Measurements from ENCODE around the gene TP53BP2.
"Not testable (repeated sequence)": the region's sequence is repeated elsewhere in the genome, so short reads cannot be mapped to it uniquely, and the experiment has no call there.

TP53BP2 gene

GRCh38 chr1:223831755-223832636, 13.8 kb downstream of the TP53BP2 start:
- DNase-seq (ENCODE audit: low read depth), result no peak

DNA sequence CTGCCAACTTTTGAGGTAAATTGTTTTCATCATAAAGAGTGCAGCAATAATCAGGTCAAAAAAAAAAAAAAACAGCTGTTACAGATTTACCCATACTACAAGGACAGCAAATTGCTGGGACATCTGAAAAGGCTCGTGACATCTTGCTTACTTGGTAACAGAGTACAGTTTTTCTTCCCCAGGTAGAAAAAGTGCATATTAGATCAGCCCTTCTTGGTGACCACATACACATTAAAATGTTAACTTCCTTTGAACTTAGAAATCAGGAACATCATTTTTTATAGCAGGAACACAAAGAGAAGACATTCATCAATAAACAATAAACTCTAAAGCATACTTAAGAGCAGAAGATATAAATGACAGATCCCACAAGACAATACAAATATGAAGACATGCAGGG, 16.1 kb downstream of the TP53BP2 start:
- no peak for DNase-seq (ENCODE audit: low read depth)

GRCh38 chr1:223828162-223828848, 17.4 kb downstream of the TP53BP2 start:
- DNase-seq (ENCODE audit: low read depth), result no peak

- no peak for DNase-seq (ENCODE audit: low read depth)
These were observed 18.5 kb downstream of the TP53BP2 start for GRCh38 chr1:223827193-223827663.

DNA sequence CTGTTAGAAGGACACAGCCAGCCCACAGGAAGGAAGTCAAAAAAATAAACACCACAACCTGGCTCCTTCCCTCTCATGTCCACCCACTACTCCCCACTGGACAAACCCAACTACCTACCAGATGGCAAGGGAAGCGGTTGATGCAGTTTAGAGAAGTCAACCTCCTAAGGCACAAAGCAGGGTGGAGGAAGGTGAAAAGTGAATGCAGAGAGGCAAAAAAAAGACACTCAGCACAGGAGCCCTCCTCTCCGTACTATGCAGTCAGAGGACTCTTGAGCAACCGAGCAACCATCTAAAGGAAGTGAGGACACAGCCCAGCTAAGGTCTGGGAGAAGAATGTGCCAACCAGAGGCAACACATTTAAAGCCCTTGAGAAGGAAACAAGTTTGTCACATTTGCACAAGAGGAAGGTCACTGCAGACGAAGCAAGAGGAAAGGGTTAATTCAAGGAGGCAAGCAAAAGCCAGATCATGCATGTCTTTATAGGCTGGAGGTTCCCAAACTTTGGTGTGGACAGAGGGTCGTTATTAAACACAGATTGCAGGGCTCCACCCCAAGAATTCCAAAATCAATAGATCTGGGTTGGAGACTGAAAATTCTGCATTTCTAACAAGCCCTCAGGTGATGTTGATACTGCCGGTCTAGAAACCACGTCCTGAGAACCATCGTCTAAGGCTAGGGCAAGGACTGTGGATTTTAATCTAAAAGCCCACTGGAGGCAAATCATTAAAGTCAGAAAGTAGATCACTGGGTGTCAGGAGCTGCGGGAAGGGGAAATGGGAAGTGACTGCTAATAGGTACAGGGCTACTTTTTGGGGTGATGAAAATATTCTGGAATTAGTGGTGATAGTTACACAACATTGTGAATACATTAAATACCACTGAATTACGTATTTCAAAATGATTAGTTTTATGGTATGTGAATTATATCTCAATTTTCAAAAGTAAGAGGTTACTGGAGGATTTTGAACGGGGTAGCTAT, 19.7 kb downstream of the TP53BP2 start:
- DNase-seq (ENCODE audit: low read depth), result no peak

- no peak for DNase-seq (ENCODE audit: low read depth)
These were observed 21.0 kb downstream of the TP53BP2 start for GRCh38 chr1:223824712-223825111.

- no peak for DNase-seq (ENCODE audit: low read depth)
These were observed 21.5 kb downstream of the TP53BP2 start for GRCh38 chr1:223824287-223824686.

DNA sequence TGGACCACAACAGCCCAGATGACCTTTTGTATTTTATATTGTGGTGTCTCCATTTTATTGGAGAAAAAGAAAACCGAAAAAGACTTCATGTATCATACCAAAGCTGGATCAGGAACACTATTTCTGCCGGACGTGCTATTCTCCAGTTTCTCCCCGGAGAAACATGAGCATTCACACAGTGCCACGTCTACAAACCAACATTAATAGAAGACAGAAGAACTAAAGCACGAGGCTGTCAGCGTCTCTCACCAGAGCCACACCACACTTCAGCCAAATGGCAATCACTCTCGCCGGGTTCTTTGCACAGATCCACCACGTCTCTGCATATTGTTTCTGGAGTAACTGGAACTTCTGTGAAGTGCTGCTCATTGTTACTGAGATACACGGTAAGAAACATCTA, 24.8 kb downstream of the TP53BP2 start:
- no peak for DNase-seq (ENCODE audit: low read depth)

- no peak for DNase-seq (ENCODE audit: low read depth)
These were observed 25.3 kb downstream of the TP53BP2 start for GRCh38 chr1:223820515-223820858.

GRCh38 chr1:223819730-223820514, 25.8 kb downstream of the TP53BP2 start:
- no peak for DNase-seq (ENCODE audit: low read depth)

GRCh38 chr1:223817265-223817664, 28.5 kb downstream of the TP53BP2 start:
- not testable (repeated sequence) for DNase-seq (ENCODE audit: low read depth)

GRCh38 chr1:223815865-223816264, 29.9 kb downstream of the TP53BP2 start:
- no peak for DNase-seq (ENCODE audit: low read depth)

DNA sequence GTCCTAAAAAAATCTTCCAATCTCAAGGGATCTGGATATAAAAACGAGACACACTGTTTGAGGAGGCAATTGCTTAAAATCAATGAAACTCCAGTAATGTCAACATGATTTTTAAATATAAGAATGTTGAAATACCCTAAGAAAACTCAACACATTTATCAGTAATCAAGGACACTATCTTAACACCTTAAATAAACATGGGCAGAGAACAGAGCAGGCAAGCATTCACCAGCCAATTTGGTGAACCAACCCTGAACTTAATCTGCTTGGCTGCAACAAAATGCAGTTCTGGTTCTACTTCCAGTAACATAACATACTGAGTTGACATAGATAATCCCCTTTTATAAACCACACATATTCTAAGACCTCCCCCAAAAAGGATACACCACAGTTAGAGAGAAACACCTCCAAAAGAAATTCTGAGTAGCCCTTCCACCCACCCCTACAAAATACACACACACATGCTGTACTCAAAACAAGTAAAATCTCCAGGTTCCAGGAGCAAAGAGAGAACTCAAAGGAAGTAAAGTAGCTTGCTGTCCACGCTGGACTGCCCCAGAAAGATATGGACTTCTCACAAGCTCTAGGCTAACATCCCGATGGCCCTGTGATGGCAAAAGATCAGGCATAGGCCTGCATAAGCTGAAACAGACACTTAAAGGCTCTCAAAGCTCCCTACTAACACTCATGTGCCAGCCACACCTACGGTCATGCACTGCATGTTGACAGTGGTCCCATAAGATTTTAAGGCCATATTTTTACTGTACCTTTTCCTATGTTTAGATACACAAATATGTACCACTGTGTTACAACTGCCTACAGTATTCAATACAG, 30.5 kb downstream of the TP53BP2 start:
- DNase-seq (ENCODE audit: low read depth), result no peak

DNA sequence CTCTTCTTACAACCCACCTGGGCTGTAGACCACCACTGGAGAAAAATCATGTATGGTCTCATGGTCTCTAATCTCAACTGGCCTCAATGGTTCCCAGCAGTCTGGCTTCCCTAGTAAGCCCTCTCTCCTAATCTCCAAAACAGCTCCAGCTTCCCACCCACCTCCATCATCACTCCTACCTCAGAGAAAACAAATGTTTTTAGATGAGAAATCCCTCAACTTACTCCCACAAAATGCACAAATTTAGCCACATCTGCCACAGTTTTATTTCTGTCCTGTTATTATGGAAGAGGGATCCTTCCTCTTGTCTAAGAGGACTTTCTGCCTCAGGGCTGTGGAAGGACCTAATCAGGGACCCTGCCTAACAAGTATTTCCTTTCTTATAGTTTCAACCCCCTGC, 32.1 kb downstream of the TP53BP2 start:
- DNase-seq (ENCODE audit: low read depth), result no peak

- no peak for DNase-seq (ENCODE audit: low read depth)
These were observed 34.1 kb downstream of the TP53BP2 start for GRCh38 chr1:223811634-223812101.

- no peak for DNase-seq (ENCODE audit: low read depth)
These were observed 35.2 kb downstream of the TP53BP2 start for GRCh38 chr1:223810586-223810985.

DNA sequence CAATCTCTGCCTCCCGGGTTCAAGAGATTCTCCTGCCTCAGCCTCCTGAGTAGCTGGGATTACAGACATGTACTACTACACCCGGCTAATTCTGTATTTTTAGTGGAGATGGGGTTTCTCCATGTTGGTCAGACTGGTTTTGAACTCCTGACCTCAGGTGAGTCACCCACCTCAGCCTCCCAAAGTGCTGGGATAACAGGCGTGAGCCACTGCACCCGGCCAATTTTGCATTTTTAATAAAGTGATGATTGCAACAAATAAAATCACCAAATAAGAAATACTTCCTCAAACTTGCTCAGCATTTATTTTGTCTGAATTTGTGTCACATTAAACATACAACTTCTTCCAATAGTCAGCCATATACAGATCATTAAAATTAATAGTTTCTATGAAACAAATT, 35.8 kb downstream of the TP53BP2 start:
- not testable (repeated sequence) for DNase-seq (ENCODE audit: low read depth)

GRCh38 chr1:223803211-223803610, 42.5 kb downstream of the TP53BP2 start:
- DNase-seq (ENCODE audit: low read depth), result no peak

DNA sequence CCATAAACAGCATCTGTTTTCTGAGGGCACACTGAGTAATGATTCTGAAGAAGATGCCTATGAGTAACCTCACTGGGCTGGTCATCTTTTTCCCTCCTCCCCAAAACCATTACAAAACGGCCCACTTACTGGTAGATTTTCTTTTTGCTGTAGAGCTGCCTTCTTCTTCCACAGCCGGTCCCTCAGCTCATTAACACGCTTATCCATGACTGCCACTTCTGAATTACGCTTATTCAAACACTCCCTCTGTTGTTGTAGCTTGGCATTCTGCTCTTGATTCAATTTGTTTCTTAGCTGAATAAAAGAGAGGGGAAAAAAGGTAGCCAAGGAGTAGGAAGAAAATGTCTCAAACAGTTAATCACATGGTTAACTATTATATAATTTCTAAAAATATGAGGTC, 43.1 kb downstream of the TP53BP2 start:
- DNase-seq (ENCODE audit: low read depth), result no peak

- no peak for DNase-seq (ENCODE audit: low read depth)
These were observed 43.7 kb downstream of the TP53BP2 start for GRCh38 chr1:223802032-223802431.
